GM19043 (cell line): ENCODE data around the gene SEC22A.

Source experiments
- ATAC-seq: cut with Tn5 transposase; IDR thresholded peaks from one replicate; pipeline ENCODE4 v1.9.1; 2021; ENCODE audit warnings: low read depth; ENCODE audit not compliant: unreplicated experiment

The SEC22A gene

GRCh38 chr3:123301331-123302184 lies 99.8 kb downstream of the SEC22A start:
- no peak for ATAC-seq

- ATAC-seq: no peak
These were observed 101.2 kb downstream of the SEC22A start for GRCh38 chr3:123302961-123303360.

GRCh38 chr3:123303976-123304560 lies 102.3 kb downstream of the SEC22A start:
- ATAC-seq: no peak

- ATAC-seq: no peak
These were observed 103.4 kb downstream of the SEC22A start for GRCh38 chr3:123305192-123305591.

- ATAC-seq: no peak
These were observed 105.3 kb downstream of the SEC22A start for GRCh38 chr3:123307064-123307463.

GRCh38 chr3:123310186-123310585 lies 108.4 kb downstream of the SEC22A start:
- ATAC-seq: no peak

- ATAC-seq: no peak
These were observed 109.0 kb downstream of the SEC22A start for GRCh38 chr3:123310741-123311140.

- ATAC-seq: no peak
These were observed 109.5 kb downstream of the SEC22A start for GRCh38 chr3:123311201-123311600.

GRCh38 chr3:123312331-123313265 lies 110.9 kb downstream of the SEC22A start:
- no peak for ATAC-seq

GRCh38 chr3:123313889-123314288 lies 112.1 kb downstream of the SEC22A start:
- no peak for ATAC-seq

GRCh38 chr3:123314359-123315270 lies 112.9 kb downstream of the SEC22A start:
- no peak for ATAC-seq

GRCh38 chr3:123315271-123315595 lies 113.5 kb downstream of the SEC22A start:
- ATAC-seq: no peak

- no peak for ATAC-seq
These were observed 116.0 kb downstream of the SEC22A start for GRCh38 chr3:123317716-123318115.

- no peak for ATAC-seq
These were observed 116.6 kb downstream of the SEC22A start for GRCh38 chr3:123318374-123318773.

GRCh38 chr3:123319760-123320159 lies 118.0 kb downstream of the SEC22A start:
- ATAC-seq: no peak

GRCh38 chr3:123320221-123320620 lies 118.5 kb downstream of the SEC22A start:
- ATAC-seq: no peak

GRCh38 chr3:123321806-123322205 lies 120.1 kb downstream of the SEC22A start:
- ATAC-seq: no peak

GRCh38 chr3:123322866-123323265 lies 121.1 kb downstream of the SEC22A start:
- ATAC-seq: no peak
